K562 (cell line): ENCODE data around the gene TUBB2A. TPM values are rescaled to one million over a fixed set of nuclear protein-coding genes. Genes with fewer than 3 reads are reported as not detected.

Experiments
- BCLAF1 ChIP-seq, 2 experiments: fragments of 450-650 bp in 1 of 2; IDR thresholded peaks; 2 replicates each; pipeline ENCODE4 v1.6.1; 2011 to 2017; ENCODE audit warnings: low read depth in 2 of 2, antibody characterized with exemption in 1 of 2, borderline replicate concordance in 1 of 2, low read length in 1 of 2, mild to moderate bottlenecking in 1 of 2, mixed read lengths in 1 of 2; ENCODE audit not compliant: control insufficient read depth in 1 of 2
- CBFA2T2 ChIP-seq: fragments of 450-650 bp; conservative IDR thresholded peaks from 2 replicates; pipeline ENCODE4 v1.6.1; 2017; ENCODE audit warnings: mild to moderate bottlenecking
- CBX1 ChIP-seq: sonication (generic); IDR thresholded peaks from 2 replicates; pipeline ENCODE4 v1.6.1; 2016; ENCODE audit warnings: antibody characterized with exemption, low read depth, mild to moderate bottlenecking
- CREM ChIP-seq: IDR thresholded peaks from 2 replicates; pipeline ENCODE4 v1.6.1; 2014; ENCODE audit warnings: antibody characterized with exemption, low read depth
- DEAF1 ChIP-seq: fragments of 450-650 bp; formaldehyde crosslinking; IDR thresholded peaks from 2 replicates; pipeline ENCODE4 v1.4.0; 2020; ENCODE audit warnings: mild to moderate bottlenecking, moderate library complexity
- GATAD2A ChIP-seq: fragments of 450-650 bp; IDR thresholded peaks from 2 replicates; pipeline ENCODE4 v1.6.1; 2017
- IFI16 ChIP-seq: fragments of 250-450 bp; sonication (Bioruptor Pico); IDR thresholded peaks from 2 replicates; pipeline ENCODE4 v2.1.2; 2022; ENCODE audit warnings: mild to moderate bottlenecking, inconsistent platforms
- MAFF ChIP-seq: IDR thresholded peaks from 2 replicates; pipeline ENCODE4 v1.6.1; 2012; ENCODE audit warnings: low read length, improper control_type of control experiment
- NELFE ChIP-seq: IDR thresholded peaks from 2 replicates; pipeline ENCODE4 v1.6.1; 2011; ENCODE audit warnings: mild to moderate bottlenecking; ENCODE audit not compliant: insufficient read depth, insufficient read length
- NFIC ChIP-seq: fragments of 450-650 bp; IDR thresholded peaks from 2 replicates; pipeline ENCODE4 v1.6.1; 2017; ENCODE audit warnings: mild to moderate bottlenecking, inconsistent platforms
- NFXL1 ChIP-seq: fragments of 450-650 bp; formaldehyde crosslinking; IDR thresholded peaks from 2 replicates; pipeline ENCODE4 v1.4.0; 2021; ENCODE audit warnings: mild to moderate bottlenecking
- NR2C1 ChIP-seq, 2 experiments: fragments of 450-650 bp; IDR thresholded peaks; 2 replicates each; pipeline ENCODE4 v1.6.1; 2017; ENCODE audit warnings: mild to moderate bottlenecking in 2 of 2, antibody characterized with exemption in 1 of 2, inconsistent platforms in 1 of 2, missing compliant biosample characterization in 1 of 2, missing genetic modification characterization in 1 of 2
- RBM25 ChIP-seq: fragments of 200-400 bp; formaldehyde crosslinking; IDR thresholded peaks from 2 replicates; pipeline ENCODE4 v1.6.1; 2018; ENCODE audit warnings: low read length, low read depth, moderate library complexity; ENCODE audit not compliant: severe bottlenecking
- SETDB1 ChIP-seq: IDR thresholded peaks from one replicate; pipeline ENCODE4 v1.6.1; 2012; ENCODE audit warnings: low read length, control low read depth, inconsistent platforms
- SRSF7 ChIP-seq: fragments of 200-400 bp; formaldehyde crosslinking; optimal IDR thresholded peaks from 2 replicates; pipeline ENCODE3; 2017; ENCODE audit warnings: mild to moderate bottlenecking, low read depth, low read length
- STAT5B ChIP-seq: fragments of 250-450 bp; sonication (Bioruptor Pico); IDR thresholded peaks from 2 replicates; pipeline ENCODE4 v1.8.0; 2021; ENCODE audit warnings: mild to moderate bottlenecking, inconsistent platforms
- TCFL5 ChIP-seq: fragments of 250-450 bp; sonication (Bioruptor Pico); conservative IDR thresholded peaks from 2 replicates; pipeline ENCODE4 v1.6.1; 2021; ENCODE audit warnings: mild to moderate bottlenecking, moderate library complexity, matching md5 sums
- XRCC4 ChIP-seq: IDR thresholded peaks from one replicate; pipeline ENCODE4 v1.6.1; 2011; ENCODE audit not compliant: insufficient read depth, insufficient read length; ENCODE audit errors: extremely low read depth
- ZBTB12 ChIP-seq: fragments of 250-450 bp; sonication (Bioruptor Pico); IDR thresholded peaks from 2 replicates; pipeline ENCODE4 v1.4.0; 2020
- ZNF3 ChIP-seq: fragments of 250-450 bp; sonication (Bioruptor Pico); IDR thresholded peaks from 2 replicates; pipeline ENCODE4 v1.5.0; 2021; ENCODE audit warnings: mild to moderate bottlenecking, moderate library complexity
- ZNF584 ChIP-seq: fragments of 200-800 bp; sonication (Bioruptor generic); IDR thresholded peaks from 2 replicates; pipeline ENCODE4 v1.6.1; 2016; ENCODE audit warnings: low read depth, mild to moderate bottlenecking, missing genetic modification characterization, missing compliant biosample characterization
- polyA plus RNA-seq, 8 experiments: library from polyadenylated mRNA; depleted of rRNA in 4 of 8; stranded (reverse) in 5 of 8; unstranded in 3 of 8; fragments of >200 nt; fragmentation: Nextera tagmentation in 2 of 8; fragmentation: Illumina TruSeq in 1 of 8; extraction: Ambion mirVana in 2 of 8; extraction: Trizol in 1 of 8; gene quantifications; 2 replicates each; pipeline versions ENCODE4 v1.2.1 to v1.2.3, GENCODE V29; 2011 to 2014; ENCODE audit warnings: inconsistent platforms in 1 of 8, missing spikeins in 1 of 8
- total RNA-seq, 7 experiments: library from RNA; depleted of rRNA in 6 of 7; stranded (reverse); fragments of >200 nt in 6 of 7; fragmentation: Illumina TruSeq in 2 of 7; extraction: Trizol in 2 of 7; gene quantifications; 2 replicates each; pipeline versions ENCODE4 v1.2.1 to v1.2.3, GENCODE V29; 2011 to 2021; ENCODE audit warnings: low replicate concordance in 1 of 7
- TF ChIP-seq, protein P1 (sequence below): fragments of 250-450 bp; sonication (Bioruptor Pico); IDR thresholded peaks from 2 replicates; pipeline ENCODE4 v1.8.0; 2022; ENCODE audit warnings: moderate library complexity, mild to moderate bottlenecking, inconsistent platforms

Gene TUBB2A
- total and polyA plus RNA-seq, 9 of the 15 experiments (the other 6 are each of a cell fraction or from before 2014, with no cell fraction given), result 3.6 to 92.1 (median 45.6) TPM

GRCh38 chr6:3162565-3163247 is 5.4 kb upstream of the TUBB2A start (continued):
- TF ChIP-seq ZNF584 (CRISPR knock-in tag), result 0 out of 2 replicates have a peak, but pooled peaks have one; percentile 44
- peak; percentile 22; the same call in 1 of the 2 replicates for TF ChIP-seq ZBTB12 (CRISPR knock-in tag)
- TF ChIP-seq NFXL1 (CRISPR knock-in tag), result no peak
- no peak; the same call in 1 of the 2 replicates for TF ChIP-seq CREM
- TF ChIP-seq RBM25, result no peak
- TF ChIP-seq CBFA2T2, result no peak
- TF ChIP-seq NFIC, result peak; percentile 55; the same call in 1 of the 2 replicates
- no peak for TF ChIP-seq ZNF3 (CRISPR knock-in tag)
- TF ChIP-seq NELFE, result no peak
- TF ChIP-seq GATAD2A, result no peak; the same call in 1 of the 2 replicates
- no peak for TF ChIP-seq SETDB1
- TF ChIP-seq, protein P1, sequence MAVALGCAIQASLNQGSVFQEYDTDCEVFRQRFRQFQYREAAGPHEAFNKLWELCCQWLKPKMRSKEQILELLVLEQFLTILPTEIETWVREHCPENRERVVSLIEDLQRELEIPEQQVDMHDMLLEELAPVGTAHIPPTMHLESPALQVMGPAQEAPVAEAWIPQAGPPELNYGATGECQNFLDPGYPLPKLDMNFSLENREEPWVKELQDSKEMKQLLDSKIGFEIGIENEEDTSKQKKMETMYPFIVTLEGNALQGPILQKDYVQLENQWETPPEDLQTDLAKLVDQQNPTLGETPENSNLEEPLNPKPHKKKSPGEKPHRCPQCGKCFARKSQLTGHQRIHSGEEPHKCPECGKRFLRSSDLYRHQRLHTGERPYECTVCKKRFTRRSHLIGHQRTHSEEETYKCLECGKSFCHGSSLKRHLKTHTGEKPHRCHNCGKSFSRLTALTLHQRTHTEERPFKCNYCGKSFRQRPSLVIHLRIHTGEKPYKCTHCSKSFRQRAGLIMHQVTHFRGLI (CRISPR knock-in tag), result no peak
- no peak for TF ChIP-seq STAT5B (CRISPR knock-in tag)
- TF ChIP-seq IFI16 (CRISPR knock-in tag), result no peak
- TF ChIP-seq NR2C1 (IDR thresholded peaks at IDR 0.05), result no peak
- TF ChIP-seq NR2C1 (tag; IDR thresholded peaks at IDR 0.05), result 0 out of 2 replicates have a peak, but pooled peaks have one; percentile 14
- TF ChIP-seq BCLAF1 (IDR thresholded peaks at IDR 0.05; ENCODE audit: borderline replicate concordance in 1 of 2, control insufficient read depth in 1 of 2, low read depth in 2 of 2, low read length in 1 of 2), result no peak
- TF ChIP-seq SRSF7, result no peak
- no peak for TF ChIP-seq MAFF
- TF ChIP-seq XRCC4, result no peak
- TF ChIP-seq TCFL5 (CRISPR knock-in tag), result no peak
- peak; percentile 14; the same call in 1 of the 2 replicates for TF ChIP-seq DEAF1
- peak; percentile 94 for TF ChIP-seq CBX1
